Type B pancreatic cell (in vitro differentiated cells): Measurements from ENCODE around the gene POM121. TPM values are rescaled to one million over a fixed set of nuclear protein-coding genes. Genes with fewer than 3 reads are reported as not detected.
"Not testable (repeated sequence)": the region's sequence is repeated elsewhere in the genome, so short reads cannot be mapped to it uniquely, and the experiment has no call there.

Experiments used
- DNase-seq: peaks from one replicate; pipeline ENCODE4 v3.0.0; 2021; ENCODE audit warnings: mixed read lengths; ENCODE audit not compliant: unreplicated experiment; ENCODE audit errors: extremely low spot score
- H3K27ac Mint-ChIP-seq: 2 replicates; pipeline ENCODE4 v1.8.0; 2021; ENCODE audit warnings: mild to moderate bottlenecking, mixed read lengths
- H3K27me3 Mint-ChIP-seq: 2 replicates; pipeline ENCODE4 v1.8.0; 2021; ENCODE audit warnings: mixed read lengths
- H3K36me3 Mint-ChIP-seq: 2 replicates; pipeline ENCODE4 v1.8.0; 2021; ENCODE audit warnings: mixed read lengths
- H3K4me1 Mint-ChIP-seq: one replicate; pipeline ENCODE4 v1.8.0; 2021; ENCODE audit warnings: mixed read lengths; ENCODE audit not compliant: unreplicated experiment
- H3K4me3 Mint-ChIP-seq: 2 replicates; pipeline ENCODE4 v1.8.0; 2021; ENCODE audit warnings: mild to moderate bottlenecking, mixed read lengths
- H3K9me3 Mint-ChIP-seq: 2 replicates; pipeline ENCODE4 v1.8.0; 2021; ENCODE audit warnings: mixed read lengths
- total RNA-seq: library from RNA; stranded (reverse); gene quantifications from 2 replicates; pipeline ENCODE4 v1.2.1, GENCODE V29; 2021; ENCODE audit warnings: low replicate concordance
- TF ChIP-seq, protein P1 (sequence below): fragments of 200-600 bp; sonication (generic); conservative IDR thresholded peaks from 2 replicates; pipeline ENCODE4 v1.5.0; 2021; ENCODE audit warnings: antibody characterized with exemption, mild to moderate bottlenecking

POM121 gene
- total RNA-seq, 1 donor from 2014 or later, result 51.2 TPM

DNA sequence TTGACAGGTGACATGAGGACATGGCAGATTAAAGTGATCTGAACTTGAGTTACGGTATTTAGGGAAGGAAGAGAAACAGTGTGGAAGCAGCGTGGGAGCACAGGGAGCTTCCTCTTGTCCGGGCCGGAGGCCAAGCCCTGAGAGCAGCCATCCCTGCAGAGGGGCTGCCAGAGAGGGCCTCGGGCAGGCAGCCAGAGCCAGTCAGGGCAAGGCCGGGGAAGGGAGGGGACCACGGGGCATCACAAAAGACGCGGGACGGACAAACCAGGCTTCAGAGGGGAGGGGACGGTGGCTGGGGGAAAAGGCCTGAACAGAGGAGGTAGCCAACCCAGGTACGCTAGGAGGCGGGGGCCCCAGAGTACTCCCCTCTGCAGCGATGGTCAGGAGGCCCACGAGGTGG, 20.0 kb downstream of the POM121 start:
- H3K27ac Mint-ChIP-seq, DNase-seq, H3K4me3 Mint-ChIP-seq, H3K36me3 Mint-ChIP-seq, H3K27me3 Mint-ChIP-seq, H3K9me3 Mint-ChIP-seq, H3K4me1 Mint-ChIP-seq: not testable (repeated sequence)

DNA sequence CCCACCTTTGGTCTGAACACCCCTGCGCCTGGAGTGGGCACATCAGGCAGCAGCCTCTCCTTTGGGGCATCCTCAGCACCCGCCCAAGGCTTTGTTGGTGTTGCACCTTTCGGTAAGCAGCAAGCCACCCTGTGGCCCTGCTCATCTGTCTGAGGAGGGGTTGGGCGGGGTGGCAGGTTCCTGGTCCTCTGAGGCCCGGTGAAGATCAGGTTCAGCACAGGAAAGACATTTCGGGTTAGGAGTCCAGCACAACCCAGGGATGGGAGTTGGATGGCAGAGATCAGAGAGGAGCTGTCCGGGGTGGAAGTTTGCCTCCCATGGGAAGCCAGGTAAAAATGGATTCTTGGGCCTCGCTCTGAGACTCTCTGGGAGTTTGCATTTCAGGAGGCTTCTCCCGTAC, 20.7 kb downstream of the POM121 start:
- H3K4me3 Mint-ChIP-seq, H3K27ac Mint-ChIP-seq, DNase-seq, H3K4me1 Mint-ChIP-seq, H3K27me3 Mint-ChIP-seq, H3K36me3 Mint-ChIP-seq, H3K9me3 Mint-ChIP-seq: not testable (repeated sequence)

DNA sequence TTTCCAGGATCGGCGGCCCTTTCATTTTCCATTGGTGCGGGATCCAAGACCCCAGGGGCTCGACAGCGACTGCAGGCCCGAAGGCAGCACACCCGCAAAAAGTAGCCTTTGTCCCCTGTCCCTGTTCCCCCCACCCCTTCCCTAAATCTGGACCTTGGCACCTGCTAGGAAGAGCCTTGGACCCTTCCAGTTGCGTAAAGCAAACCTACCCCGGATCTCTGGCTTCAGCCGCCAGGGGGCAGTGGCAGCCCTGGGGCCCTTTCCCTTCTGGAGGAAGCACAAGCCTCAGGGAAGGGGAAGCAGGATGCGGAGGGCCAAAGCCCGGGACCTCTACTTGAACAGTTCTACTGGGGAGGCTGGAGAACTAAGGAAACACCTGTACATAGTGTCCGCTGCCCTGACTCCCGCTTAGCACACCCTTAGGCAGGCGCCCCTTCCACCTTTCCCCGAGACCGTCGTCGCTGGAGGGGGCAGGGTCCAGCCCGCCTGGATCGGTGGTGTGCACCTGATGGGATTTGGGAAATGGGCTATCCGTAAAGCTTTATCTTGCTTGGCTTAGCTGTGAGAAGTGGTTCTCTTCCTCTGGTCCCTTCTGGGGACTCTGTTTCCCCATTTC, 21.3 kb downstream of the POM121 start:
- H3K9me3 Mint-ChIP-seq, H3K27me3 Mint-ChIP-seq, DNase-seq, H3K4me1 Mint-ChIP-seq, H3K4me3 Mint-ChIP-seq, H3K36me3 Mint-ChIP-seq, H3K27ac Mint-ChIP-seq: not testable (repeated sequence)
- TF ChIP-seq, protein P1, sequence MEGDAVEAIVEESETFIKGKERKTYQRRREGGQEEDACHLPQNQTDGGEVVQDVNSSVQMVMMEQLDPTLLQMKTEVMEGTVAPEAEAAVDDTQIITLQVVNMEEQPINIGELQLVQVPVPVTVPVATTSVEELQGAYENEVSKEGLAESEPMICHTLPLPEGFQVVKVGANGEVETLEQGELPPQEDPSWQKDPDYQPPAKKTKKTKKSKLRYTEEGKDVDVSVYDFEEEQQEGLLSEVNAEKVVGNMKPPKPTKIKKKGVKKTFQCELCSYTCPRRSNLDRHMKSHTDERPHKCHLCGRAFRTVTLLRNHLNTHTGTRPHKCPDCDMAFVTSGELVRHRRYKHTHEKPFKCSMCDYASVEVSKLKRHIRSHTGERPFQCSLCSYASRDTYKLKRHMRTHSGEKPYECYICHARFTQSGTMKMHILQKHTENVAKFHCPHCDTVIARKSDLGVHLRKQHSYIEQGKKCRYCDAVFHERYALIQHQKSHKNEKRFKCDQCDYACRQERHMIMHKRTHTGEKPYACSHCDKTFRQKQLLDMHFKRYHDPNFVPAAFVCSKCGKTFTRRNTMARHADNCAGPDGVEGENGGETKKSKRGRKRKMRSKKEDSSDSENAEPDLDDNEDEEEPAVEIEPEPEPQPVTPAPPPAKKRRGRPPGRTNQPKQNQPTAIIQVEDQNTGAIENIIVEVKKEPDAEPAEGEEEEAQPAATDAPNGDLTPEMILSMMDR, result peak; percentile 53

DNA sequence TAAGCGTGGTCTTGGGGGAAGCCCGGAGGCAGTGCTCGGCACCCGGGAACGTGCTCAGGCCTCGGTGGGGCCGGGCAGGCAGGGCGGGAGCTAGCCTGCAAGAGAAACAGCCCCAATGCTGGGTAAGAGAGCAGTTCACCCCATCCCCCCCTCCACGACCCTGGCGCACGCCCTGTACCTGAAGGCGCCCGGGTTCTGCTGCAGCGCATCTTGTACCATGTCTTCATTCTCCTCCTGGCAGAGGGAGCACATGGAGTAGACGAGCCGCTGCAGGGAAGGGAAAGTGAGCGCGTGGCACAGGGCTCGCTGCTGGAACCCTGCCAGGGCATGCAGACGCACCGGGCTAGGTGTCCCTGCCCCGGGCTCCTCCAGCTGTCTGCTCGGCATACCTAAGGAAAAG, 23.8 kb downstream of the POM121 start:
- H3K27ac Mint-ChIP-seq, H3K9me3 Mint-ChIP-seq, H3K27me3 Mint-ChIP-seq, H3K4me1 Mint-ChIP-seq, H3K4me3 Mint-ChIP-seq, H3K36me3 Mint-ChIP-seq, DNase-seq: not testable (repeated sequence)

DNA sequence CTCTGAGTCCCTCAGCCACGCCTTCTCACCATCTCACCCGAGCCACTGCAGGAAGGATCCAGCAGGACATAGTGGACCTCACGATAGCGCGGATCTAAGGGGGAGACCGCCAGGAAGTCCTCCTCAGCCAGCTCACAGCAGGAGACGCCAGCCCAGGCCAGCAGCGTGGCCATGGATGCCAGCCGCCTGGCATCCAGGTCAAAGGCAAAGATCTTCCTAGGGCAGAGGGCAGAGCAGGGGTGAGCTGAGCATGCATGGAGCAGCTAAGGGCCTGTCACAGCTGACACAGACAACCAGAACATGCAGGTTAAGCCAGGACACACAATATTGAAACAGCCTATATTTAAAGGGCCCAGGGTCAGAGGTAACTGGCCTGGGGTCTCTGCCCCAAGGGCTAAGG, 24.4 kb downstream of the POM121 start:
- not testable (repeated sequence) for H3K27me3 Mint-ChIP-seq, DNase-seq, H3K9me3 Mint-ChIP-seq, H3K4me3 Mint-ChIP-seq, H3K4me1 Mint-ChIP-seq, H3K36me3 Mint-ChIP-seq, H3K27ac Mint-ChIP-seq

DNA sequence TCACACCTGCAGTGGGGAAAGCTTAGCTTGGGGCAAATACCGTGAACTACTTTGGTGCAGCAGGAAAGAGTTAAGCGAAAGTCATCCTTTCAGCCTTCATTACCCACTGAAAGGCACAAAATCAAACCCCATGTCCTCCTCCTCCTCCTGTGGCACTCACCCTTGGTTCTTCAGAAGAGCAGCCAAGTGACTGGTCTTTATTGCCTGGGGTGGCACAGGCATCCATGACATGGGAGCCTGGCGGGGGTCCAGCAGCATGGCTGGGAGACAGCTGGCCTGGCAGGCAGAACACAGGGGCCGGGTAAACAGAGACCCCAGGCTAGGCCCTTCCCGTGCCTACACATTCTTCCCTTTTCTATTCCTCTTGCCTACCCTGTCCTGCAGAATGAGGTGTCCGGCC, 24.8 kb downstream of the POM121 start:
- H3K9me3 Mint-ChIP-seq, DNase-seq, H3K27ac Mint-ChIP-seq, H3K36me3 Mint-ChIP-seq, H3K4me3 Mint-ChIP-seq, H3K4me1 Mint-ChIP-seq, H3K27me3 Mint-ChIP-seq: not testable (repeated sequence)

DNA sequence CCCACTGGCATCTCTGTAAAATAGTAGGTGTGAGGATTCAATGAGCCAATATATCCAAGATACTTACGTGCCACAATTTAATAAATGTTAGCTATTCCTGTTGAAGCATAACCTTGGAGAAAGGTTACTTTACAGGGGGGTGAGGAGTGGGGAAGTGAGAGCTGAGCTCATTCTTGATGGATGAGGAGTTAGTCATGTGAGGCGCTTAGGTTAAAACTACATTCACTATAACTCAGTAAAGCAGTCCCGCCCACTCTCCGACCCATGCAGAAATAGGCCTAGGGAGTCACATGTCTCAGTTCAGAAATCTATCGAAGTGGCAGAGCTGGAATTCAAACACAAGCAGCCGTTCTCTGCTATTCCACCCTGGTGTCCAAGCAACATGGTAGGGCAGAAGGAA, 25.5 kb downstream of the POM121 start:
- DNase-seq, H3K36me3 Mint-ChIP-seq, H3K9me3 Mint-ChIP-seq, H3K27ac Mint-ChIP-seq, H3K4me1 Mint-ChIP-seq, H3K4me3 Mint-ChIP-seq, H3K27me3 Mint-ChIP-seq: not testable (repeated sequence)

DNA sequence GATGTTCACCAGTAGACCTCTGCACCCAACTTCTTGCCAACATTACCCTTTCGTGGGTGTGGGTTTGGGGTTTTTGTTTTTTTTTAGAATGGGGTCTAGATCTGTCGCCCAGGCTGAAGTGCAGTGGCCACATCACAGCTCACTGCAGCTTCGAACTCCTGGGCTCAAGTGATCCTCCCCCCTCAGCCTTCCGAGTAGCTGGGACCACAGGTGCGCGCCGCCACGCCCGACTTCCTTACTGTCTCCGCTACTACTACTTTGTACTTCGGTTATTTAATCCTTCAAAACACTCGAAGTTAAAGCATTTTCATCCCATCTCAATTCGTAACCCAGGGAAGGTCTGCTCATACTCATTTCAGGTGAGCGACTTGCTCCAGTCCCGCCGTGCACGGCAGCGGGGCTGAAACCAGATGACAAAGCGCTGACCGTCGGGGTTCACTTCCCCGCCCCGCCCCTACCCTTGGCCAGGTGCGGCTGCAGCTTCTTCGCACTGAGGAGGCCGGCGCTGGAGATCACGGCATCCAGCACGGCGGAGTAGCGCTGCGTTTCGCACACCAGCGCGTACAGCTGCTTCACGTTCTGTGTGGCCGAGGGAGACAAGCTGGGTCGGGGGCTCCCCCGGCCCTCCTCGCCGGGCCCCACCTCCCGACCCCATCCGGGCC, 29.1 kb downstream of the POM121 start:
- not testable (repeated sequence) for H3K36me3 Mint-ChIP-seq, H3K9me3 Mint-ChIP-seq, H3K27me3 Mint-ChIP-seq, H3K4me3 Mint-ChIP-seq, H3K27ac Mint-ChIP-seq, H3K4me1 Mint-ChIP-seq, DNase-seq

DNA sequence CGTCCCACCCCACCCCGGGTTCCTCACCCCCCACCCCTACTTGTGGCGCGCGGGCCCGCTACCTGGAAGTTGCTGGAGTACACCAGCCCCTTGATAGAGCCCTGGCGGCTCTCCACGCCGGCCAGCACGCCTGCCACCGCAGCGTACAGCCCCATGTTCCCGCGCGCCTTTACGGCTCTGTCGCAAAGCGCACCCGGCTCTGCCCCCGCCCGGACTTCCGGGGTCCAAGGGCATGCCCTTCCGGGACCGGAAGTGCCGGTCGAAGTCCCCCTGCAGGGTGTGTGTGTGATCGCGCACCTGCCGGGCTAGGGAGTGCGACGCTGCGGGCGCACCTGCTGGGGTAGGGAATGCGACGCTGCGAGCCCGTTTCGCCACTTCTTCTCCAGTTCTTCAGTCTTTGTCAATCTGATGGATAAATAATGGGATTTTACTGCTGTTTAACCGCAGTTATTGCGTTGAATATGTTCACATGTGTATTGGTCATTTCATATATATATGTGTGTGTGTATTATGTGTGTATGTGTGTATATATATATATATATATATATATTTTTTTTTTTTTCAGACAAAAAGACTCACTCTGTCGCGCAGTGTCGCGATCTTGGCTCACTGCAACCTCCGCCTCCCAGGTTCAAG, 29.8 kb downstream of the POM121 start:
- H3K27ac Mint-ChIP-seq, DNase-seq, H3K4me1 Mint-ChIP-seq, H3K36me3 Mint-ChIP-seq, H3K9me3 Mint-ChIP-seq, H3K27me3 Mint-ChIP-seq: not testable (repeated sequence)
- H3K4me3 Mint-ChIP-seq, result peak overlapping the region; percentile 85

DNA sequence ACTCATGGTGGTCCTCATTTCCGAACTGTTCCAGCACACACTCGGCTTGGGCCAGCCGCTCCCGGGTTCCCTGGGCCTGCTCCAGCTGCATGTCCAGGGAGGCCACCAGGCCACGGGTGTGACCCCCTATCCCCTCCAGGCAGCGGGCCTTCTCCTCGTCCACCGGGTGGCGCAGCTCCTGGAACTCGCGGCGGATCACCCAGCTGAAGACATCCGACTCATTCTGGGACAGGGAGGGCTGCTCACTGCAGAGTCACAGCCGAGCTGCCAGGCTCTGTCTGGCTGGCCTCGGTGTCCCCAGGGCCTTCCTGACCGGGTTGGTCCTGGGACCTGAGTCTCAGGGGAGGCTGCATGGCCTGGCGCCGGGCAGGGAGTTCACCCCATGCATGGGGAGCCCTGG, 35.1 kb downstream of the POM121 start:
- not testable (repeated sequence) for H3K4me1 Mint-ChIP-seq, H3K4me3 Mint-ChIP-seq, H3K27me3 Mint-ChIP-seq, H3K36me3 Mint-ChIP-seq, DNase-seq, H3K9me3 Mint-ChIP-seq, H3K27ac Mint-ChIP-seq

DNA sequence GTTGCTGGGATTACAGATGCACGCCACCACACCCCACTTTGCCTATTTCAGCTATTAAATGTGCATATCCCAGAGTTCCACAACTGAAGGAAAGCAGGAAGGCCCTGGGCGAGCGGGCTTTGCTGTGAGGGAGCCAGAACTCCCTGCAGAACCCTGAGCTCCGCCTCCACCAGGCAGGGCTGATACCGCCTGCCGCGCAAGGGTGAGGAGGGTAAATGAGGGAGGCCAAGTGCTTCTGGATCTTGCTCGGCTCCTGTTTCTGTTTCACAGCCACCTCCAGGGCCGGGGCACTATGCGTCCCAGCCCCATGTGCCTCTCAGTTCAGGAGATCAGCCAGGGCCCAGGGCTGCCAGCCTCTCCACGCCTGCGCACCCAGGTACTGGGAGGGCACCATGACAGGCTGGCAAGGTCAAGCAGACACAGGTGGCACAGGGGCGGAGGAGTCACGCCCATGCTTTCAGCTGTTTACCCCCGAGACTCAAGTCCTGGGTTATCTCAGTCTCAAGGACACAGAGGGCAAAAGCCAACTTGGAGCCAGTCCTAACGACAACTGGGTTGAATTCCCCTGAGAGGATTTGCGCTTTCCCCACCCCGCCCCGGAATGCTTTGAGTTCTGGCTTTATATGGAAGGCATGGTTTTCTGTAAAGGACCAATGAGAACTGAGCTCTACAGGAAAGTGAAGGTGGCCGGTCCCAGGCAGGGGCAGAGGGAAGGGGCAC, 35.9 kb downstream of the POM121 start:
- not testable (repeated sequence) for H3K36me3 Mint-ChIP-seq, H3K4me1 Mint-ChIP-seq, H3K27me3 Mint-ChIP-seq, H3K9me3 Mint-ChIP-seq, DNase-seq, H3K4me3 Mint-ChIP-seq, H3K27ac Mint-ChIP-seq

DNA sequence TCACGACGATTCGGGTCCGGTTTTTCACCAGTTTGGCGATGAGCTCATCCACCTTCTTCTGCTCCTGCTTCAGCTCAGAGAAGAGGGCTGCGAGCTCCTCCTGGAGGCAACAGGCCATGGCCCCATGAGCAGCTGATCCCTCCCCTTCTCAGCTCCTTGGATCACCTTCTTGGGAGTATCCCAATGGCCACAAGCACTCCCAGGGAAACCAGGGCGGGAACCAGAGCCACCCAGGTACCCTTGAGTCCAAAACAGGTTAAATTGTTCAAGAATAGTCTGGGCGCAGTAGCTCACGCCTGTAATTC, 36.4 kb downstream of the POM121 start:
- not testable (repeated sequence) for H3K9me3 Mint-ChIP-seq, DNase-seq, H3K36me3 Mint-ChIP-seq, H3K4me1 Mint-ChIP-seq, H3K27ac Mint-ChIP-seq, H3K4me3 Mint-ChIP-seq, H3K27me3 Mint-ChIP-seq

DNA sequence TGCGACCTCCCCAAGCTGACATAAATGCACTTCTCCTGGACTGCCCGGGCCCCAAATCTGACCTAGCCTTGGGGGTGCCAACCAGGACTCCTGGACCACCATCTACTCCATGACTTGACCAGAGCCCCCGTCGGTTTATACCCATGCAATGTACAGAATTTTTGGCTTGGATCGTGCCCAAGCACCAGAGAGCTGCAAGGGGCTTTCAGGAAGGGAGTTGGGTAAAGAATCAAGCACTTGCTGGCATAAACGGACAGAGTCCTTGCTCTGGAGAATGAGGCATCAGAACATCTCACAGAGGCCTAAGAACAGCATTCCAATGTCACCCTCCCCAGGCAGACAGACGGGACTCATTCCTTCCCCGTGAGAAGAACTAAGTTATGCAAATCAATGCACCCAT, 38.2 kb downstream of the POM121 start:
- not testable (repeated sequence) for H3K27me3 Mint-ChIP-seq

More for the DNA sequence above, 38.2 kb downstream of the POM121 start:
- DNase-seq, H3K4me1 Mint-ChIP-seq, H3K9me3 Mint-ChIP-seq, H3K27ac Mint-ChIP-seq, H3K4me3 Mint-ChIP-seq, H3K36me3 Mint-ChIP-seq: not testable (repeated sequence)
